Measurements from ENCODE around the gene RDH14. TPM values are rescaled to one million over a fixed set of nuclear protein-coding genes. Genes with fewer than 3 reads are reported as not detected.

Gene RDH14
- total and polyA plus RNA-seq, 3 donors from 2014 or later: 30.7 to 40.1 (median 37.2) TPM

GRCh38 chr2:18544171-18544570 is 16.3 kb downstream of the RDH14 start:
- H3K27ac ChIP-seq: no peak overlapping the region
- intact Hi-C loops (cut with DNase I; ENCODE audit: low total_unique reads): no loop called here
- TF ChIP-seq POLR2A (IDR thresholded peaks at IDR 0.05): no peak
- TF ChIP-seq, protein P1, sequence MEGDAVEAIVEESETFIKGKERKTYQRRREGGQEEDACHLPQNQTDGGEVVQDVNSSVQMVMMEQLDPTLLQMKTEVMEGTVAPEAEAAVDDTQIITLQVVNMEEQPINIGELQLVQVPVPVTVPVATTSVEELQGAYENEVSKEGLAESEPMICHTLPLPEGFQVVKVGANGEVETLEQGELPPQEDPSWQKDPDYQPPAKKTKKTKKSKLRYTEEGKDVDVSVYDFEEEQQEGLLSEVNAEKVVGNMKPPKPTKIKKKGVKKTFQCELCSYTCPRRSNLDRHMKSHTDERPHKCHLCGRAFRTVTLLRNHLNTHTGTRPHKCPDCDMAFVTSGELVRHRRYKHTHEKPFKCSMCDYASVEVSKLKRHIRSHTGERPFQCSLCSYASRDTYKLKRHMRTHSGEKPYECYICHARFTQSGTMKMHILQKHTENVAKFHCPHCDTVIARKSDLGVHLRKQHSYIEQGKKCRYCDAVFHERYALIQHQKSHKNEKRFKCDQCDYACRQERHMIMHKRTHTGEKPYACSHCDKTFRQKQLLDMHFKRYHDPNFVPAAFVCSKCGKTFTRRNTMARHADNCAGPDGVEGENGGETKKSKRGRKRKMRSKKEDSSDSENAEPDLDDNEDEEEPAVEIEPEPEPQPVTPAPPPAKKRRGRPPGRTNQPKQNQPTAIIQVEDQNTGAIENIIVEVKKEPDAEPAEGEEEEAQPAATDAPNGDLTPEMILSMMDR (IDR thresholded peaks at IDR 0.05): no peak
- no peaks in the 10 kb centered on the region for H3K9me3 ChIP-seq
- WGBS, 2 donors: 92 to 93% methylated on average over 3 of the region's 3 CpGs
- no peaks in the 10 kb centered on the region for H3K27me3 ChIP-seq
- no peak for DNase-seq
- no peaks in the 10 kb centered on the region for H3K36me3 ChIP-seq (ENCODE audit: low read depth, missing control alignments)
- no peaks in the 10 kb centered on the region for H3K4me1 ChIP-seq
- no peak overlapping the region for H3K4me3 ChIP-seq

GRCh38 chr2:18540872-18541271 is 19.6 kb downstream of the RDH14 start:
- no peak for DNase-seq
- Histone ChIP-seq H3K27me3 (no peaks in the 10 kb centered on the region), H3K4me3 (no peak overlapping the region), H3K9me3 (no peaks in the 10 kb centered on the region), H3K4me1 (no peaks in the 10 kb centered on the region), H3K27ac (no peak overlapping the region), H3K36me3 (ENCODE audit: low read depth, missing control alignments) (no peaks in the 10 kb centered on the region)
- 93% methylated on average over 2 of the region's 2 CpGs for WGBS, 2 donors
- intact Hi-C loops (cut with DNase I; ENCODE audit: low total_unique reads): no loop called here
- no peak for TF ChIP-seq POLR2A (IDR thresholded peaks at IDR 0.05)
- TF ChIP-seq, protein P1 (IDR thresholded peaks at IDR 0.05): no peak

- Histone ChIP-seq H3K27ac (no peak overlapping the region), H3K27me3 (no peaks in the 10 kb centered on the region), H3K4me3 (no peak overlapping the region), H3K4me1 (no peaks in the 10 kb centered on the region), H3K36me3 (ENCODE audit: low read depth, missing control alignments) (no peaks in the 10 kb centered on the region), H3K9me3 (no peaks in the 10 kb centered on the region)
- DNase-seq: no peak
- WGBS, 2 donors: 96% methylated on average over 1 of the region's 1 CpG
- TF ChIP-seq, protein P1 (IDR thresholded peaks at IDR 0.05): no peak
- TF ChIP-seq POLR2A (IDR thresholded peaks at IDR 0.05): no peak
- intact Hi-C loops (cut with DNase I; ENCODE audit: low total_unique reads): no loop called here
Observed at GRCh38 chr2:18536697-18537096, 23.8 kb downstream of the RDH14 start.

DNA sequence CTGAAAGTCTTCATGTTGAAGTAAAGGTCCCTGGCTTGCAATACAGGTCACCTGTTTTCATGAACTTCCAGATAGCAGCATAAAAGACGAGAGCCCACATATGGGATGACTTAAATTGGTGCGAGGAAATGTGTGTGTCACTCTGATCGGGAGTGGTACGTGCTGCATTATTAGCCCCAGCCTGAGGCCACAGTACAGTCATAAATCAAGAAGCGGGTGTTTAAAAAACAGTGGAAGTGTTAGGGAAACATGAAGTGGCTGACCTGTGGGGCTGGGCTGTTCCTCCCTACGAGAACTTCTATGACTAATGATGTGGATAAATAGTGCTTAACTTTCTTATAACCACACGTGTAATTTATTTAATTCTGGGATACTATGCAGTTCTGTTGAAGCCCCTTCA is 24.4 kb downstream of the RDH14 start:
- Histone ChIP-seq H3K27me3 (no peaks in the 10 kb centered on the region), H3K9me3 (no peaks in the 10 kb centered on the region), H3K4me1 (no peaks in the 10 kb centered on the region), H3K27ac (no peak overlapping the region), H3K36me3 (ENCODE audit: low read depth, missing control alignments) (no peaks in the 10 kb centered on the region), H3K4me3 (no peak overlapping the region)
- 55% methylated on average over 7 of the region's 7 CpGs for WGBS, 2 donors
- no peak for DNase-seq
- intact Hi-C loops (cut with DNase I; ENCODE audit: low total_unique reads): no loop called here
- TF ChIP-seq, protein P1 (IDR thresholded peaks at IDR 0.05): no peak
- TF ChIP-seq POLR2A (IDR thresholded peaks at IDR 0.05): no peak

- WGBS, 2 donors: 66 to 72% methylated on average over 1 of the region's 1 CpG
- H3K9me3 ChIP-seq: no peaks in the 10 kb centered on the region
- DNase-seq: no peak
- no peaks in the 10 kb centered on the region for H3K36me3 ChIP-seq (ENCODE audit: low read depth, missing control alignments)
- intact Hi-C loops (cut with DNase I; ENCODE audit: low total_unique reads): no loop called here
- no peaks in the 10 kb centered on the region for H3K27me3 ChIP-seq
- H3K4me1 ChIP-seq: no peaks in the 10 kb centered on the region
- H3K27ac ChIP-seq: no peak overlapping the region
- no peak overlapping the region for H3K4me3 ChIP-seq
- no peak for TF ChIP-seq POLR2A (IDR thresholded peaks at IDR 0.05)
- TF ChIP-seq, protein P1 (IDR thresholded peaks at IDR 0.05): no peak
Observed at GRCh38 chr2:18531194-18531593, 29.3 kb downstream of the RDH14 start.

Data from testis (tissue), 3 donors.